Peyer's patch (tissue), 4 donors: ENCODE data around the gene ACOX1. TPM values are rescaled to one million over a fixed set of nuclear protein-coding genes. Genes with fewer than 3 reads are reported as not detected.

Source experiments
- DNase-seq, 3 donors: peaks; one replicate each; pipeline ENCODE4 v3.0.0-alpha.2; 2017 to 2019
- H3K27ac ChIP-seq, 4 donors: fragments of 200-600 bp; sonication (generic); one replicate each; pipeline ENCODE4 v1.5.1; 2016 to 2019
- H3K27me3 ChIP-seq, 2 donors: fragments of 200-600 bp; sonication (generic); one replicate each; pipeline ENCODE4 v1.5.1; 2019
- H3K36me3 ChIP-seq, 3 donors: fragments of 200-600 bp; sonication (generic); one replicate each; pipeline ENCODE4 v1.5.1; 2016 to 2019
- H3K4me1 ChIP-seq, 4 donors: fragments of 200-600 bp; sonication (generic); one replicate each; pipeline ENCODE4 v1.5.1; 2016 to 2019
- H3K4me3 ChIP-seq, 4 donors: fragments of 200-600 bp; sonication (generic); 1 replicate in 3 of 4; 2 replicates in 1 of 4; pipeline ENCODE4 v1.5.1; 2016 to 2019; ENCODE audit warnings: mild to moderate bottlenecking in 1 of 4
- H3K9me3 ChIP-seq, 4 donors: fragments of 200-600 bp; sonication (generic); one replicate each; pipeline ENCODE4 v1.5.1; 2016 to 2019; ENCODE audit warnings: mild to moderate bottlenecking in 1 of 4
- POLR2A ChIP-seq, 2 donors: fragments of 450-650 bp; IDR thresholded peaks; one replicate each; pipeline ENCODE4 v1.5.1; 2017; ENCODE audit warnings: antibody characterized with exemption in 2 of 2, mild to moderate bottlenecking in 2 of 2, moderate library complexity in 2 of 2
- total RNA-seq, 4 donors: library from RNA; depleted of rRNA; stranded (reverse); fragments of >200 nt; gene quantifications; one replicate each; pipeline ENCODE4 v1.1.0, GENCODE V29; 2016
- TF ChIP-seq, protein P1 (sequence below), 6 experiments: fragments of 450-650 bp in 4 of 6; fragments of 200-600 bp in 2 of 6; sonication (generic) in 1 of 6; IDR thresholded peaks; one replicate each; pipeline ENCODE4 v1.5.1; 2017 to 2019; ENCODE audit warnings: antibody characterized with exemption in 6 of 6, mild to moderate bottlenecking in 3 of 6, moderate library complexity in 1 of 6

Gene ACOX1
- total RNA-seq, 4 donors from 2014 or later, result 26.4 to 268 (median 193) TPM

DNA sequence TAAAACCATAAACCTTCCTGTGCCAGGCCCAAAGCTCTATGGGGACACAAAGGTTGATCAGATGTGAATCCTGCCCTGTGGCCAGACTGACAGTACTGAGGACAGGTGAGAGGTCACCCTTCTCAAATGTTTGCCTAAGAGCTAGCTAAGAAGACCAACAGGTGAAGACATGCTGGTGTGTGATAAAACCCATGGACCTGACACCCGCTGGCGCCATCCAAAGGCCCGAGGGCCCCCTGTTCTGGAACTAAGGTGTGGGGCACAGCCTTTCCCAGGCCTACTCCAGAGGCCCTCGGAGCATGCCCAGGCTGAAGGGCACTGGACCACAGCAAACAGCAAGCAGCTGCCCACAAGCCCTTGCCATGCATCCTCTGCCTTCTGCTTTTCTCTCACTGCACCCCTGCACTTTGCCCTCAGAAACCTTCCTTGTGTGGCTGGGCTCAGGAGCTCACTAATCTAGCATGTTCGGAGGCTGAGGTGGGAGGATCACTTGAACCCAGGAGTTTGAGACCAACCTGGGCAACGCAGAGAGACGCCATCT, 16.5 kb upstream of the ACOX1 start:
- H3K4me3 ChIP-seq, result no peak overlapping the region
- TF ChIP-seq, protein P1, sequence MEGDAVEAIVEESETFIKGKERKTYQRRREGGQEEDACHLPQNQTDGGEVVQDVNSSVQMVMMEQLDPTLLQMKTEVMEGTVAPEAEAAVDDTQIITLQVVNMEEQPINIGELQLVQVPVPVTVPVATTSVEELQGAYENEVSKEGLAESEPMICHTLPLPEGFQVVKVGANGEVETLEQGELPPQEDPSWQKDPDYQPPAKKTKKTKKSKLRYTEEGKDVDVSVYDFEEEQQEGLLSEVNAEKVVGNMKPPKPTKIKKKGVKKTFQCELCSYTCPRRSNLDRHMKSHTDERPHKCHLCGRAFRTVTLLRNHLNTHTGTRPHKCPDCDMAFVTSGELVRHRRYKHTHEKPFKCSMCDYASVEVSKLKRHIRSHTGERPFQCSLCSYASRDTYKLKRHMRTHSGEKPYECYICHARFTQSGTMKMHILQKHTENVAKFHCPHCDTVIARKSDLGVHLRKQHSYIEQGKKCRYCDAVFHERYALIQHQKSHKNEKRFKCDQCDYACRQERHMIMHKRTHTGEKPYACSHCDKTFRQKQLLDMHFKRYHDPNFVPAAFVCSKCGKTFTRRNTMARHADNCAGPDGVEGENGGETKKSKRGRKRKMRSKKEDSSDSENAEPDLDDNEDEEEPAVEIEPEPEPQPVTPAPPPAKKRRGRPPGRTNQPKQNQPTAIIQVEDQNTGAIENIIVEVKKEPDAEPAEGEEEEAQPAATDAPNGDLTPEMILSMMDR (IDR thresholded peaks at IDR 0.05), result no peak
- TF ChIP-seq POLR2A (IDR thresholded peaks at IDR 0.05), result no peak
- H3K9me3 ChIP-seq, result no peaks in the 10 kb centered on the region
- H3K36me3 ChIP-seq, result peaks cover 0 to 16% (median 0%) of the 10 kb centered on the region in 3 donors
- H3K27me3 ChIP-seq, result no peaks in the 10 kb centered on the region
- DNase-seq, result peak in 1 of 3 donors; percentile 53
- H3K27ac ChIP-seq, result peak overlapping the region in 3 of 4 donors; percentile 41 to 92 (median 88)
- peaks cover 0 to 40% (median 9%) of the 10 kb centered on the region in 4 donors for H3K4me1 ChIP-seq

DNA sequence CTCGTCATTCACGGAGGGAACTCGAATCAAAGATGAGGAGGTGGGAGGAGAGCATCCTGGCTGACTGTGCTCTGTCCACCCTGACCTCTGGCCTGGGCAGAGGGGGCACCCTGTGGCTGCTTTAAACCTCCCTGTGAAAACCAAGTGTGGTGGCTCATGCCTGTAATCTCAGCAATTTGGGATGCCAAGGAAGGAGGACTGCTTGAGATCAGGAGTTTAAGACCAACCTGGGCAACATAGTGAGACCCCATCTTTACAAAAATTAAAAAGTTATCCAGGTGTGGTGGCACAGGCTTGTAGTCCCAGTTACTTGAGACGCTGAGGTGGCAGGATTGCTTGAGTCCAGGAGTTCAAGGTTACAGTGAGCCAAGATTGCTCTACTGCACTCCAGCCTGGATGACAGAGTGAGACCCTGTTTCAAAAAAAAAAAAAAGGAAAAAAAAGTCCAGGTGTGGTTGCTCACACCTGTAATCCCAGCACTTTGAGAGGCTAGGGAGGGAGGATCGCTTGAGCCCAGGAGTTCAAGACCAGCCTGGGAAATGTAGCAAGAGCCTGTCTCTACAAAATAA, 15.9 kb upstream of the ACOX1 start:
- no peak for TF ChIP-seq POLR2A (IDR thresholded peaks at IDR 0.05)
- TF ChIP-seq, protein P1 (IDR thresholded peaks at IDR 0.05), result no peak
- DNase-seq, result peak in 1 of 3 donors; percentile 60
- peaks cover 0 to 35% (median 9%) of the 10 kb centered on the region in 4 donors for H3K4me1 ChIP-seq
- no peaks in the 10 kb centered on the region for H3K27me3 ChIP-seq
- no peaks in the 10 kb centered on the region for H3K9me3 ChIP-seq
- no peak overlapping the region for H3K4me3 ChIP-seq
- H3K27ac ChIP-seq, result peak overlapping the region in 3 of 4 donors; percentile 9 to 92 (median 88)
- H3K36me3 ChIP-seq, result peaks cover 0 to 16% (median 0%) of the 10 kb centered on the region in 3 donors

DNA sequence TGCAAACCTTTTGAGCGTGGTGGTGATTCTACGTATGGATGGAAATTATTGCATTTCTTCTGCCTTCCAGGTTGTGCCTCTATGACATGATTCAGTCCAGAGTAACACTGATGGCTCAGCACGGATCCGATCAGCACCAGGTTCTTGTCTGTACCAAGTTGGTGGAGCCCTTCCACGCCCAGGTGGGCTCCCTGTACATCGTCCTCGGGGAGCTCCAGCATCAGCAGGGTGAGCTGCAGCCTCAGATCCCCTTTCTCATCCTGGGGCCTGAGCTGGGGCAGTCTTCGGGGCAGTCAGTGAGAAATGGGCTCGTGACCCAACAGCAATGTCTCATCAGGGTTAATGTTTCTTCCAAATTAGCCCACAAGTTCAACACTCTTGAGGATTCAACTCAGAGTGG, 12.4 kb upstream of the ACOX1 start:
- TF ChIP-seq, protein P1 (IDR thresholded peaks at IDR 0.05), result no peak
- Histone ChIP-seq H3K4me3 (no peak overlapping the region), H3K36me3 (peaks cover 0 to 16% (median 0%) of the 10 kb centered on the region in 3 donors), H3K27ac (no peak overlapping the region), H3K27me3 (no peaks in the 10 kb centered on the region), H3K9me3 (no peaks in the 10 kb centered on the region), H3K4me1 (peaks cover 0 to 12% (median 0%) of the 10 kb centered on the region in 4 donors)
- no peak for DNase-seq

DNA sequence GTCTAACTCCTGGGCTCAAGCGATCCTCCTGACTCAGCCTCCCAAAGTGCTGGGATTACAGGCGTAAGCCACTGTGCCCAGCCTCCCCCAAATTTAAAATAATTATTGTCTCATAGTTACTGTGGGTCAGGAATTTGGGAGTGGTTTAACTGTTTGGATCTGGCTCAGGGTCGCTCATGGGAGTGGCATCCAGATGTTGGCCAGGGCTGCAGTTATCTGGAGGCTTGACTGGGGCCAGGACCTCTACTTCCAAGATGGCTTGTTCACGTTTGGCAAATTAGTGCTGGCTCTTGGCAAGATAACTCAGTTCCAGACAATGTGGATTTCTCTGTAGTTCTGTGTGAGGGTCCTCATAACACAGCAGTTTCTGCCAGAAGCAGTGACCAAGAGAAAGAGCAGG, 8.1 kb upstream of the ACOX1 start:
- H3K36me3 ChIP-seq, result peaks cover 0 to 9% (median 0%) of the 10 kb centered on the region in 3 donors
- H3K27me3 ChIP-seq, result no peaks in the 10 kb centered on the region
- no peak overlapping the region for H3K4me3 ChIP-seq
- no peaks in the 10 kb centered on the region for H3K9me3 ChIP-seq
- TF ChIP-seq, protein P1 (IDR thresholded peaks at IDR 0.05), result no peak
- no peak for TF ChIP-seq POLR2A (IDR thresholded peaks at IDR 0.05)
- no peaks in the 10 kb centered on the region for H3K4me1 ChIP-seq
- H3K27ac ChIP-seq, result no peak overlapping the region
- DNase-seq, result no peak

DNA sequence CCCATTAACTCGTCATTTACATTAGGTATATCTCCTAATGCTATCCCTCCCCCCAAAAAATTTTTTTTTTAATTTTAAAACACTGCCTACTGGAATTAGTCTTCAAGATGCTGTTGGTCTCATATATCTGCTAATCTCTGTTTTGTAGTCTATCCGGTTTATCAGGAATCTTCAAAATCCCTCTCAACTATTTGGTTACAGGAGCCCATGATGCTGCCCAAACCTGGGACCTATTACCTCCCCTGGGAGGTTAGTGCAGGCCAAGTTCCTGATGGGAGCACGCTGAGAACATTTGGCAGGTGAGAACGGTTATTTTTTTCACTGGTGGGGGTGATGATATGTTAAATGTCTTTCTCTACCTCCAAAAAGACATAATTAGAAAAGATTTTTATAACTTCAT, 7.0 kb upstream of the ACOX1 start:
- no peak for TF ChIP-seq POLR2A (IDR thresholded peaks at IDR 0.05)
- TF ChIP-seq, protein P1 (IDR thresholded peaks at IDR 0.05), result no peak
- H3K27me3 ChIP-seq, result no peaks in the 10 kb centered on the region
- H3K9me3 ChIP-seq, result no peaks in the 10 kb centered on the region
- peaks cover 0 to under 1% (median 0%) of the 10 kb centered on the region in 4 donors for H3K4me1 ChIP-seq
- no peak overlapping the region for H3K4me3 ChIP-seq
- H3K36me3 ChIP-seq, result no peaks in the 10 kb centered on the region
- H3K27ac ChIP-seq, result no peak overlapping the region
- no peak for DNase-seq
